Endothelial cell of umbilical vein (primary cell): ENCODE data around the gene RNASEH1. TPM values are rescaled to one million over a fixed set of nuclear protein-coding genes. Genes with fewer than 3 reads are reported as not detected.

Experiments used
- BruUV-seq: library from RNA; stranded (reverse); fragments of 400-500 nt; replicated peaks from 2 replicates; lab custom pipeline; 2021; lab: Mats Ljungman, UMichigan
- CTCF ChIA-PET: fragments of 300-600, 350-600 bp; sonication (Branson Sonifier 250); formaldehyde crosslinking; loops from one replicate; lab custom pipeline; 2021; ENCODE audit warnings: antibody characterized with exemption, inconsistent platforms; lab: Charles Lee
- POLR2A ChIA-PET: fragments of 300-600, 350-600 bp; sonication (Branson Sonifier 250); formaldehyde crosslinking; loops from one replicate; lab custom pipeline; 2021; ENCODE audit warnings: antibody characterized with exemption, inconsistent platforms; lab: Charles Lee
- DNase-seq: peaks from one replicate; pipeline ENCODE4 v3.0.0-alpha.2; 2011; ENCODE audit warnings: low read depth, low spot score
- FAIRE-seq: peaks from 2 replicates; lab custom pipeline; 2011; peaks lifted over from hg19 to GRCh38; lab: Jason Lieb, UNC
- H2AFZ ChIP-seq: 2 replicates; pipeline ENCODE4 v1.6.0; 2012; ENCODE audit warnings: low read depth, low read length, control low read depth, inconsistent platforms
- H3K27ac ChIP-seq: 2 replicates; pipeline ENCODE4 v1.5.1; 2011; ENCODE audit warnings: low read depth, mild to moderate bottlenecking, control low read depth, low read length, moderate library complexity; ENCODE audit not compliant: insufficient read depth
- H3K27me3 ChIP-seq, 2 experiments: 2 replicates each; pipeline versions ENCODE4 v1.6.0 to v1.6.1; 2011; ENCODE audit warnings: low read length in 2 of 2, mixed read lengths in 1 of 2; ENCODE audit not compliant: control insufficient read depth in 2 of 2, insufficient read depth in 2 of 2
- H3K36me3 ChIP-seq, 2 experiments: 2 replicates in 1 of 2; 3 replicates in 1 of 2; pipeline ENCODE4 v1.5.1; 2011; ENCODE audit warnings: low read length in 2 of 2, mild to moderate bottlenecking in 1 of 2, moderate library complexity in 1 of 2; ENCODE audit not compliant: control insufficient read depth in 2 of 2, insufficient read depth in 2 of 2; ENCODE audit errors: extremely low read depth in 1 of 2
- H3K4me1 ChIP-seq: 3 replicates; pipeline ENCODE4 v1.5.1; 2011; ENCODE audit warnings: mild to moderate bottlenecking, low read length; ENCODE audit not compliant: control insufficient read depth, insufficient read depth; ENCODE audit errors: extremely low read depth
- H3K4me2 ChIP-seq: 2 replicates; pipeline ENCODE4 v1.6.1; 2011; ENCODE audit warnings: low read length, control low read depth, mixed read lengths; ENCODE audit not compliant: insufficient read depth
- H3K4me3 ChIP-seq, 3 experiments: fragments of 200-600 bp in 1 of 3; sonication (generic), shearing (Covaris generic) in 1 of 3; replicated peaks in 1 of 3; 2 replicates each; pipeline ENCODE4 v1.5.1; 2011 to 2016; ENCODE audit warnings: control low read depth in 3 of 3, low read length in 3 of 3, mild to moderate bottlenecking in 2 of 3, inconsistent platforms in 1 of 3, low read depth in 1 of 3, moderate library complexity in 1 of 3; ENCODE audit not compliant: insufficient read depth in 1 of 3
- H3K79me2 ChIP-seq: 2 replicates; pipeline ENCODE4 v1.6.0; 2012; ENCODE audit warnings: low read length, inconsistent platforms; ENCODE audit not compliant: control insufficient read depth, insufficient read depth
- H3K9ac ChIP-seq: replicated peaks from 2 replicates; pipeline ENCODE3; 2011; ENCODE audit warnings: low read length, control low read depth; ENCODE audit not compliant: insufficient read depth; ENCODE audit errors: extremely low read depth
- H3K9me1 ChIP-seq: replicated peaks from 3 replicates; pipeline ENCODE4 v1.6.0; 2011; ENCODE audit warnings: mild to moderate bottlenecking, low read length; ENCODE audit not compliant: control insufficient read depth, insufficient read depth; ENCODE audit errors: extremely low read depth
- H3K9me3 ChIP-seq: replicated peaks from 2 replicates; pipeline ENCODE4 v1.5.1; 2012; ENCODE audit warnings: low read length, inconsistent platforms; ENCODE audit not compliant: control insufficient read depth, insufficient read depth
- H4K20me1 ChIP-seq: replicated peaks from 2 replicates; pipeline ENCODE3; 2011; ENCODE audit warnings: mild to moderate bottlenecking, low read length; ENCODE audit not compliant: control insufficient read depth, insufficient read depth; ENCODE audit errors: extremely low read depth
- CTCF ChIP-seq, 2 donors: IDR thresholded peaks; 1 replicate in 1 of 2; 2 replicates in 1 of 2; pipeline ENCODE4 v1.5.1; 2011; ENCODE audit warnings: low read length in 2 of 2, mild to moderate bottlenecking in 2 of 2, moderate library complexity in 2 of 2, control low read depth in 1 of 2, inconsistent platforms in 1 of 2, low read depth in 1 of 2; ENCODE audit not compliant: insufficient read depth in 1 of 2; ENCODE audit errors: extremely low read depth in 1 of 2
- EZH2 ChIP-seq: IDR thresholded peaks from 2 replicates; pipeline ENCODE4 v1.6.1; 2012; ENCODE audit warnings: borderline replicate concordance, low read depth, mild to moderate bottlenecking, moderate library complexity, low read length, inconsistent platforms; ENCODE audit not compliant: severe bottlenecking
- FOS ChIP-seq: IDR thresholded peaks from 2 replicates; pipeline ENCODE4 v1.6.1; 2011; ENCODE audit warnings: mild to moderate bottlenecking, low read length, moderate library complexity, borderline replicate concordance; ENCODE audit not compliant: insufficient read depth
- JUN ChIP-seq: IDR thresholded peaks from 2 replicates; pipeline ENCODE4 v1.6.1; 2011; ENCODE audit warnings: borderline replicate concordance, low read depth; ENCODE audit not compliant: insufficient read length, insufficient read depth
- MAX ChIP-seq: IDR thresholded peaks from 2 replicates; pipeline ENCODE4 v1.6.1; 2011; ENCODE audit not compliant: insufficient read depth, insufficient read length
- MYC ChIP-seq: IDR thresholded peaks from one replicate; pipeline ENCODE4 v1.6.1; 2011; ENCODE audit warnings: mild to moderate bottlenecking, low read depth, low read length
- POLR2A ChIP-seq: IDR thresholded peaks from 2 replicates; pipeline ENCODE4 v1.6.1; 2012; ENCODE audit warnings: low read depth, mild to moderate bottlenecking, control low read depth, low read length
- POLR2AphosphoS5 ChIP-seq: IDR thresholded peaks from 2 replicates; pipeline ENCODE4 v1.6.1; 2012; ENCODE audit warnings: low read depth, mild to moderate bottlenecking, control low read depth, low read length, moderate library complexity; ENCODE audit not compliant: insufficient read depth
- dilution Hi-C: fragments of 300-500 bp; cut with MboI; formaldehyde crosslinking; loops from one replicate; pipeline ENCODE4 v1.15.0; 2019; ENCODE audit warnings: low sequenced_read_pairs; ENCODE audit not compliant: extremely low pct_ligation_motif_present
- intact Hi-C: fragments of 100-400 bp; cut with micrococcal nuclease; formaldehyde crosslinking; loops from one replicate; pipeline ENCODE4 v1.10.0; 2022
- polyA plus RNA-seq, 4 experiments: library from polyadenylated mRNA; depleted of rRNA in 3 of 4; stranded (reverse) in 3 of 4; unstranded in 1 of 4; fragments of >200 nt; gene quantifications; 2 replicates each; pipeline versions ENCODE4 v1.2.1 to v1.2.3, GENCODE V29; 2011 to 2012; ENCODE audit warnings: missing spikeins in 1 of 4
- total RNA-seq: library from RNA; stranded (reverse); gene quantifications from 2 replicates; pipeline ENCODE4 v1.2.3, GENCODE V29; 2021

RNASEH1 gene
- total and polyA plus RNA-seq, 2 donors (not counting 3 experiments of a cell fraction or from before 2014, with no cell fraction given) = 12.8 to 30.8 TPM

GRCh38 chr2:3606370-3607201, 48.5 kb upstream of the RNASEH1 start:
- Histone ChIP-seq H3K4me3 (no peak overlapping the region), H3K27ac (no peak overlapping the region), H3K9me3 (no peaks in the 10 kb centered on the region), H3K79me2 (no peaks in the 10 kb centered on the region), H3K27me3 (no peaks in the 10 kb centered on the region), H3K4me1 (no peaks in the 10 kb centered on the region), H3K4me2 (no peak overlapping the region), H3K9ac (no peak overlapping the region), H3K9me1 (no peaks in the 10 kb centered on the region), H3K36me3 (no peaks in the 10 kb centered on the region), H2AFZ (no peak overlapping the region), H4K20me1 (no peaks in the 10 kb centered on the region)
- no peak for DNase-seq
- ChIA-PET CTCF (no interaction called here), POLR2A (no interaction called here)
- dilution Hi-C loops = no loop called here
- BruUV-seq = no TSS peak
- TF ChIP-seq JUN = no peak
- no peak for TF ChIP-seq EZH2
- no peak for TF ChIP-seq CTCF (IDR thresholded peaks at IDR 0.05; ENCODE audit: extremely low read depth in 1 of 2, insufficient read depth in 1 of 2, low read depth in 1 of 2, low read length in 2 of 2)
- TF ChIP-seq FOS = no peak
- no peak for TF ChIP-seq MYC
- TF ChIP-seq MAX = no peak
- no peak for TF ChIP-seq POLR2AphosphoS5
- no peak for TF ChIP-seq POLR2A
- intact Hi-C loops = no loop called here
- FAIRE-seq = no peak
